Spleen (tissue), 7 donors: Measurements from ENCODE around the gene SLC25A10.
A peak's percentile ranks its signal among the peaks of the same experiment; 100 is the strongest.

Experiments used
- CTCF ChIP-seq, 11 experiments: fragments of 200-600 bp in 7 of 11; fragments of 450-650 bp in 4 of 11; sonication (generic) in 4 of 11; IDR thresholded peaks in 8 of 11; conservative IDR thresholded peaks in 3 of 11; 1 replicate in 7 of 11; 2 replicates in 4 of 11; pipeline versions ENCODE4 v1.4.0 to v1.8.0; 2016 to 2021; ENCODE audit warnings: antibody characterized with exemption in 11 of 11, inconsistent platforms in 4 of 11, mild to moderate bottlenecking in 1 of 11
- POLR2AphosphoS5 ChIP-seq, 3 donors: sonication (generic); formaldehyde crosslinking; IDR thresholded peaks; one replicate each; pipeline ENCODE4 v1.5.1; 2017; ENCODE audit warnings: antibody characterized with exemption in 3 of 3
- donor health status: DM: no; HTN: no; CAD: no; lungs with moderate emphysema.
- donor health status: DM: no; HTN: no; CAD: no.
- donor health status: DM: no; HTN: no; CAD: no.

- TF ChIP-seq CTCF (IDR thresholded peaks at IDR 0.05 in 8 of 11, conservative IDR thresholded peaks at IDR 0.05 in 3 of 11) (peak in 5 of 11 experiments; percentile 15 to 46 (median 25)), POLR2AphosphoS5 (IDR thresholded peaks at IDR 0.05) (peak; percentile 90 to 95 (median 92))
These were observed 28.3 kb upstream of the SLC25A10 start, which contains the start of the genes ARL16 and HGS for GRCh38 chr17:81683584-81684441.
